ENCODE data around the gene FRMD4B.

DNA sequence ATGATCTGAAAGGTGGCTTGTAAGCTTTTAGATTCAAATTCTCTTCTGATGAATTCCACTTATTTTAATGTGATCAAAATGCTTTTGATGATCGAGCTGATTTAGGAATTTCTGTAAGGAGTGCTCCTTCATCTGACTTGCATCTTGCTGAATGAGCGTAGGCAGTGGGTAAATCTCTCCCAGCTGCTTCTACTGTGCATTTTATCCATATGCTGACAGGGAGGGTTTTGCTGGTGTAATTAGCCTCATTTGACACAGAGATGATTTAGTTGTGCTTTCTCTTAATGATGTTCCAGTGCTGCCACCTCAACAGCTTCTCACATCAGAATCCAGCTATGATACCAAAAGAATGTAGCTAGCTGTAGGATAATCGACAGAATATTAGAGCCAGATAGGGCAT lies 259.7 kb downstream of the FRMD4B start:
- TF ChIP-seq POLR2A (IDR thresholded peaks at IDR 0.05; ENCODE audit: low read length), result no peak
- TF ChIP-seq GATA1 (IDR thresholded peaks at IDR 0.05; ENCODE audit: low read depth, low read length), result no peak

Data from erythroblast (primary cell).